Jurkat, Clone E6-1 (cell line): ENCODE results near the gene RSPO1.
"Not testable (repeated sequence)": the region's sequence is repeated elsewhere in the genome, so short reads cannot be mapped to it uniquely, and the experiment has no call there.

Experiments used
- DNase-seq: peaks from one replicate; pipeline ENCODE4 v3.0.0-alpha.2; 2011; ENCODE audit warnings: low read depth, low spot score
- H3K4me3 ChIP-seq: 2 replicates; pipeline ENCODE4 v1.5.1; 2011; ENCODE audit warnings: mild to moderate bottlenecking, low read length, control low read depth, moderate library complexity

The RSPO1 gene

DNA sequence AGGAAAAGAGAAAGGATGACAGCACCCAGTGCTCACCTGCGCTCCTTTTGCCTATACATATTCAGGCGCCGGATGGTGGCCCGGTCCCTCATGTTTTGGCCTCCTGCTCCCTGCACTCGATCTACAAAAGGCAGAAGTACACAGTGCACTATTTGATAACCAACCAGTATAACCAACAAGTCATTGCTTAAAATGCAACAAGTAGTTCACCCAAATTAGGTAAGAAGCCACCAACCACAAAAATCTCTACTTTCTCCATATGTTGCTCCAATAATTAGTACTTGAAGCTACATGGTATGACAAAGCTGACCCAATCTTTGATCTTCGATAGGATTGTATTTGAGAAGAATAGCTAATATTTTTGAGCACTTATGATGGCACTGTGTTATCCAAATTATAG lies 41.0 kb downstream of the RSPO1 start:
- H3K4me3 ChIP-seq = no peak overlapping the region
- no peak for DNase-seq

DNA sequence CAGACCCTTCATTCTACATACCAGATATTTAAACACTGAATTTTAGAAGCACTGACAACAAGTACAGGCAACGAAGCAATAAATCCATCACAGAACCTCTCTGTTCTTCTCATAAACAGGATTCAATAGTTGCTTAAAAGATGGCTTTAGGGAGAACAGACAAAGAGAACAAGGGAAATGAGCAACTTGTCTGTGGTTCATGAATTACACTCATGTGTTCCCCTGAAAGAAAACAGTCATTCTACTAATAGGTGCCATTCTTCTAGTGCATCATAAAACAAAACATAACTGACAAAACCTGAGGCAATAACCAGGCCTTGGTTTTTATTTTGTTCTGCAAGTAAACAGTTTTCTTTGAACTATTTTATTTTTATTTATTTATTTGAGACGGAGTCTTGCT lies 45.8 kb downstream of the RSPO1 start:
- H3K4me3 ChIP-seq = no peak overlapping the region
- no peak for DNase-seq

DNA sequence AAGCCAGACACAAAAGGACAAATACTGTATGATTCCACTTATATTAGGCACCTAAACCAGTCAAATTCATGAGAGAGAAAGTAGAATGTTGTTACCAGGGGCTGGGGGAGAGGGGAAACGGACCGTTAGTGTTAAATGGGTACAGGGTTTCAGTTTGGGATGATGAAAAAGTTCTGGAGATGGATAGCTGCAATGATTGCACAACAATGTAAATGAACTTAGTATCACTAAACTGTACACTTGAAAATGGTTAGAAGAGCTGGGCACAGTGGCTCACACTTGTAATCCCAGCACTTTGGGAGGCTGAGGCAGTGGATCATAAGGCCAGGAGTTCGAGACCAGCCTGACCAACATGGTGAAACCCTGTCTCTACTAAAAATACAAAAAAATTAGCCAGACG lies 50.1 kb downstream of the RSPO1 start:
- not testable (repeated sequence) for H3K4me3 ChIP-seq, DNase-seq

DNA sequence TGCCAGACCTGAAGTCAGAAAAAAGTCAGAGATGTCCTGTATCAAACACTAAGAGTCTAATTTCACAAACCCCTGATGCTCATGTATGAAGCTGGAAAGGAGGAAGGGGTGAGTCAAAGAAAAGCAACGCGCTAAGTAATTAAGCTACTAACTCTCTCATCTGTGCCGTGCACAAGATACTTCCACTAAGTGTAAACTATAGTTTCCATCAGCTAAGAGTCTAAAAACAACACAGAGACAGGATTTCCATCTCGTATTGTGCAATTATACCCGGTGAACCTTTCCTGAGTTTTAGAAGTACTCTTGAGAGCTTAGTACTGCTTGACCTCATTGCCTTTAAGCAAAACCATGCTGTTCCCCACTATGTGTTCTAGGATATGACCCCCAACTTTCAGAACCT lies 59.0 kb downstream of the RSPO1 start:
- H3K4me3 ChIP-seq = no peak overlapping the region
- DNase-seq = no peak

DNA sequence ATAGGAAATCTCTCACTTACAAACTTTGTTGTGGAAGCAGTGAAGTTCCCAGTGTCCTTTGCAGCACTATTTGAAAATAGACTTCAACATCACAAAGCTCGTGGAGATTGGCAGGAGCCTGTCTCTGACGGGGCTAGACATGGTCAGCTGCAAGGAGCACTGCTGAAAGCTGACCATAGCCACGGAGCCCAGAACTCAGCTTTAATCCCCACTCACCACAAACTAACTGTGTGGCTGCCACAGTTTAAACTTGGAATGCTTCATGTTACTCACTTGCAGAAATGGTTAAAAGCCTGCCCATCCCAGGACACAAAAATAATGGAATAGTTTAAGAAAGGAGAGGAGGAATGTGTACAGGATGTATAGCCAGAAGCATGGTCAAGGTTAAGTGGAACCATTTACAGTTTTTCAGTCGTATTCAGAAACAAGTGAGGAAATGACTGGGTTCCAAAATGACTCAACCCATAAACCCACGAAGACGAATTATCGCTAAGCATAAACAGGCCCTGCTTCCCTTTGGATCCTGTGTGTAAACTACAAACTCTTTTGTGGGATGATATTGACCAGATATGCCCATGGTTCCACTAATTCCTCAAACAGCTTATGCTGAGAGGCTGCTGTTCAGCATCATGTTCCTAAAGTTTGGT lies 59.7 kb downstream of the RSPO1 start:
- DNase-seq = no peak
- H3K4me3 ChIP-seq = no peak overlapping the region

DNA sequence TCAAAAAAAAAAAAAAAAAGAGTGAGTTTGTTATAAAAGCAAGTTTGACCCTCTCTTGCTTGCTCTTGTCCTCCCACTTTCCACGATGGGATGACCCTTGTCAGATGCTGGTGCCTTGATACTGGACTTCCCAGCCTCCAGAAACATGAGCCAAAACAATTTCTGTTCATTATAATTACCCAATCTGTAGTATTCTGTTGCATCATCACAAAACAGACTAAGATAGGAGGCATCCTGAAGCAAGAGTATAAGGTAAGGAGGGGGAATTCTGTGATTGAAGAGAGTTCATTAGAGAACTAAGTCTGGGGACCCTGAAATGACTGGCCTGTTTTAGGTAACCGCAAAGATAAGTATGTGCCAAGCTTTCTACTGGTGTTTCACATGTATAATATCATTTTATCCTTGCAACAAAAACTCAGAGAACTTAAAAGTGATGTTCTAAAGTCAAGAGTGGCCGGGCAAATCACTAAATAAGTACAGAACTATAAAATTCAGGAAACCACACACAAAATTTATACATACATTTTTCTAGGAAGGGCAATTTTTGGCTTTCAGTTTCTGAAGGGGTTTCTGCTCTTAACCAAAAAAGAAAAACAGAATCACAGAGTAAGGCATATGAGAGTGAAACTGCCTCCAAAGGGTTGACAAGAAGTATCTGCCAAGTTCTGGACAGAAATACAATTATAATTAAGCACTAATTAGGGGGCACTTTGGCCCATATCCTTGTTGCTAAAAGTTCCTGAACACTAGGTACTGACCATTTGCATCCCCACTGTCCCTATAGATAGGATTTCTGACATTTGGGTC lies 64.0 kb downstream of the RSPO1 start:
- H3K4me3 ChIP-seq = no peak overlapping the region
- DNase-seq = no peak

DNA sequence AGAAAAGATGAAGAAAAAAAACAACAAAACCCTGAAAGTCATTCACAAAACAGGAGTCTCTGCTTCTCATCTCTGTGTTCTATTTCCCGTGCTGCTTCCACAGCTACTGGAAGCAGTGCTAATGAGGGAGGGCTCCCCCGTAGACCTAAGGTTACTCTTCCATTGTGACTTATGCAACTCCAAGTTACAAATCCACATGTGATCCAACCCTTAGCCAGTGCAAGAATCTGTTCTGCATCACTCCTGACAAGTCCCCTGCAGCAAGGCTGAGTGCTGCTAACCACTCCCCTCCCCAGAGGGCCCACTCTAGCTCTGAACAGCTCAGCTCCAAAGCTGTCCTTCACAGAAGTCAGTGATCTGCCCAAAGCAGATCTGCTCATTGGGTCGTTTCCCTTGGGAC lies 67.7 kb downstream of the RSPO1 start:
- no peak for DNase-seq
- H3K4me3 ChIP-seq = no peak overlapping the region

DNA sequence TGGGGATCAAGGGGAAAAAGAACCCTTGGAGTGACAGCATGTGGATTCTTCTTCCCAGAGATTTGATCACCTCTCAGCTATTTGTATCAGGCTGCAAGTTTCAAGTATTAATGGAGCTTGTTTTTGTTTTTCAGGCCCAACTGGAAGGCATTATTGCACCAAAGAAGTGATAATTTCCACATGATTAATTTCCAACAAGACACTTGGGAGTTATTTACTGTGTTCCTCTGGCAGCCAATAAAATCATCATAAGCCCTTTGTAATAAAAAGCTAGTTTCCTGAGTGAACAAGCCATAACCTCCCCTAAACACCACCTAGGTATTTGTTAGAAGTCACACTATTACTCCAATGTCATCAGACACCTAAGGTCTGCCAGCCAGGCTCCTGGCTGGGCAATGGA lies 69.8 kb downstream of the RSPO1 start:
- no peak overlapping the region for H3K4me3 ChIP-seq
- no peak for DNase-seq

DNA sequence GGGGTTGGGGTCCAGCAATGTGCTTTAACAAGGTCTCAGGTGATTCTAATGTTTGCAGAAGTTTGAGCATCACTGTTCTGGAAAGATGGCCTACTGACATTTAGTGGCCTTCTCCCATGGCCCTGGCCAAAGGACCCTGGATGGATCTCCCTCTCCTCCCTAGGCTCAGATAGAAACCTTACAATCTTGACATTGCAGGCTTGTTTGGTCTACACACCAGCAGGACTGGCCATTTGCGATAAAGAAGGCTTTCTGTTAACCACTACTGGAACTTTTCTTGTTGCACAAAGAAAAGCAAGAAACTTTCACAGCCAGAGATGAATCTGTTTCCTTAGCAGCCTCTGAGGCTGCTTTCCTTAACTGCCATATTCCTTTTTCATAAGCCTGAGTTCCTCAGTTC lies 71.7 kb downstream of the RSPO1 start:
- DNase-seq = no peak
- no peak overlapping the region for H3K4me3 ChIP-seq
